Left ventricle myocardium inferior (tissue), 1 donor: ENCODE data around the gene PCDHGB3. TPM values are rescaled to one million over a fixed set of nuclear protein-coding genes. Genes with fewer than 3 reads are reported as not detected.

Source experiments
- DNase-seq: peaks from one replicate; pipeline ENCODE4 v3.0.0-alpha.2; 2020
- H3K27ac ChIP-seq: fragments of 200-600 bp; replicated peaks from 2 replicates; pipeline ENCODE4 v1.8.0; 2021
- H3K27me3 ChIP-seq: fragments of 200-600 bp; 2 replicates; pipeline ENCODE4 v1.8.0; 2021; ENCODE audit warnings: low read depth
- H3K36me3 ChIP-seq: fragments of 200-600 bp; 2 replicates; pipeline ENCODE4 v1.8.0; 2021
- H3K4me1 ChIP-seq: fragments of 200-600 bp; 2 replicates; pipeline ENCODE4 v1.8.0; 2021
- H3K4me3 ChIP-seq: fragments of 200-600 bp; 2 replicates; pipeline ENCODE4 v1.8.0; 2021; ENCODE audit warnings: mild to moderate bottlenecking, moderate library complexity
- H3K9me3 ChIP-seq: fragments of 200-600 bp; replicated peaks from 2 replicates; pipeline ENCODE4 v1.8.0; 2021
- intact Hi-C: fragments of 100-400 bp; cut with micrococcal nuclease; formaldehyde crosslinking; loops from one replicate; pipeline ENCODE4 v1.11.0; 2022
- total RNA-seq: library from RNA; stranded (reverse); fragmentation: NEBNext Ultra II Directional; extraction: Animal tissue kit (Norgen Biotek cat#: 25700); gene quantifications from one replicate; pipeline ENCODE4 v1.2.1, GENCODE V29; 2021
- TF ChIP-seq, protein P1 (sequence below): fragments of 200-600 bp; IDR thresholded peaks from 2 replicates; pipeline ENCODE4 v1.8.0; 2021; ENCODE audit warnings: antibody characterized with exemption, mild to moderate bottlenecking, borderline replicate concordance
- donor health status: DM: no; HTN: yes; CAD: no; lungs with severe emphysema.

The PCDHGB3 gene
- total RNA-seq, 1 donor from 2014 or later, result 6.3 TPM

DNA sequence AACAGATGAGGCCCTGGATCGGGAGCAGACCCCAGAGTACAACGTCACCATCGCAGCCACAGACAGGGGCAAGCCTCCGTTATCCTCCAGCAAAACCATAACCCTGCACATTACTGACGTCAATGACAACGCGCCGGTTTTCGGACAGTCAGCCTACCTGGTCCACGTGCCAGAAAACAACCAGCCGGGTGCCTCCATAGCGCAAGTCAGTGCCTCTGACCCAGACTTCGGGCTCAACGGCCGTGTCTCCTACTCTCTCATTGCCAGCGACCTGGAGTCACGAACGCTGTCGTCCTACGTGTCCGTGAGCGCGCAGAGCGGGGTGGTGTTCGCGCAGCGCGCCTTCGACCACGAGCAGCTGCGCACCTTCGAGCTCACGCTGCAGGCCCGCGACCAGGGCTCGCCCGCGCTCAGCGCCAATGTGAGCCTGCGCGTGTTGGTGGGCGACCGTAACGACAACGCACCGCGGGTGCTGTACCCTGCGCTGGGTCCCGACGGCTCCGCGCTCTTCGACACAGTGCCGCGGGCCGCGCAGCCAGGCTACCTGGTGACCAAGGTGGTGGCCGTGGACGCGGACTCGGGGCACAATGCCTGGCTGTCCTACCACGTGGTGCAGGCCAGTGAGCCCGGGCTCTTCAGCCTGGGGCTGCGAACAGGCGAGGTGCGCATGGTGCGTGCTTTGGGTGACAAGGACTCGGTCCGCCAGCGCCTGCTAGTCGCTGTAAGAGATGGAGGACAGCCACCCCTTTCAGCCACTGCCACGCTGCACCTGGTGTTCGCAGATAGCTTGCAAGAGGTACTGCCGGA is 49.2 kb downstream of the PCDHGB3 start:
- Histone ChIP-seq H3K4me1 (peaks cover 48% of the 10 kb centered on the region), H3K4me3 (no peak overlapping the region), H3K9me3 (peaks cover 99% of the 10 kb centered on the region), H3K27me3 (no peaks in the 10 kb centered on the region), H3K36me3 (peaks cover 44% of the 10 kb centered on the region), H3K27ac (no peak overlapping the region)
- intact Hi-C loops, result loop anchor here (10.0 kb wide), 1 partner anchor 136 kb away; no protein-coding TSS in a partner anchor
- no peak for DNase-seq
- TF ChIP-seq, protein P1, sequence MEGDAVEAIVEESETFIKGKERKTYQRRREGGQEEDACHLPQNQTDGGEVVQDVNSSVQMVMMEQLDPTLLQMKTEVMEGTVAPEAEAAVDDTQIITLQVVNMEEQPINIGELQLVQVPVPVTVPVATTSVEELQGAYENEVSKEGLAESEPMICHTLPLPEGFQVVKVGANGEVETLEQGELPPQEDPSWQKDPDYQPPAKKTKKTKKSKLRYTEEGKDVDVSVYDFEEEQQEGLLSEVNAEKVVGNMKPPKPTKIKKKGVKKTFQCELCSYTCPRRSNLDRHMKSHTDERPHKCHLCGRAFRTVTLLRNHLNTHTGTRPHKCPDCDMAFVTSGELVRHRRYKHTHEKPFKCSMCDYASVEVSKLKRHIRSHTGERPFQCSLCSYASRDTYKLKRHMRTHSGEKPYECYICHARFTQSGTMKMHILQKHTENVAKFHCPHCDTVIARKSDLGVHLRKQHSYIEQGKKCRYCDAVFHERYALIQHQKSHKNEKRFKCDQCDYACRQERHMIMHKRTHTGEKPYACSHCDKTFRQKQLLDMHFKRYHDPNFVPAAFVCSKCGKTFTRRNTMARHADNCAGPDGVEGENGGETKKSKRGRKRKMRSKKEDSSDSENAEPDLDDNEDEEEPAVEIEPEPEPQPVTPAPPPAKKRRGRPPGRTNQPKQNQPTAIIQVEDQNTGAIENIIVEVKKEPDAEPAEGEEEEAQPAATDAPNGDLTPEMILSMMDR, result no peak

DNA sequence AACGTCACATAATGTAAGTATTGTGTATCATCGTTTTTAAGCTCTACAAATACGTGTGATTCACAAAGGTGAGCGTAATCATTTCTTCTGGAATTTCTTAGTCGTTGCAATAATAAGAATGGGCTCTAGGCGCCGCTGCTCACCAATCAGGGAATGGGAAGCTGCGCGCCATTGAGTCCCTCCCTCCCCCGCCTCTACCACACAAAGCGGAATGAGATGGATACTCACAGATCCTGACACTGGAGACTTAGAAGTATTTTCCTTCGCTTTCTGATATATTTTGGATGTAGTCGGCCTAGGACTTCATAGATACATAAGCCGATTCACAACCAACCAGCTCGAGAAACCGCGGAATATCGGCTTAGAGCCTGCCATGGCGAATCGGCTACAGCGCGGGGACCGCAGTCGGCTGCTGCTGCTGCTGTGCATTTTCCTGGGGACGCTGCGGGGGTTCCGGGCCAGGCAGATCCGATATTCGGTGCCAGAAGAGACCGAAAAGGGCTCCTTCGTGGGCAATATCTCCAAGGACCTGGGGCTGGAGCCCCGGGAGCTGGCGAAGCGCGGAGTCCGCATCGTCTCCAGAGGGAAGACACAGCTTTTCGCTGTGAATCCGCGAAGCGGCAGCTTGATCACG is 50.9 kb downstream of the PCDHGB3 start, which contains the start of gene PCDHGA11:
TSS of gene PCDHGA11 (plus strand) at position 197 of the 634 bp plus-strand sequence. CDS start at position 374, 177 bp downstream.
- TF ChIP-seq, protein P1, result peak; percentile 64
- Histone ChIP-seq H3K36me3 (peaks cover 61% of the 10 kb centered on the region), H3K4me3 (peak within 1 kb of the TSS; percentile 57), H3K9me3 (peaks cover 99% of the 10 kb centered on the region), H3K4me1 (peaks cover 58% of the 10 kb centered on the region), H3K27me3 (no peaks in the 10 kb centered on the region), H3K27ac (no peak within 1 kb of the TSS)
- no peak for DNase-seq
- intact Hi-C loops, result no loop called here

DNA sequence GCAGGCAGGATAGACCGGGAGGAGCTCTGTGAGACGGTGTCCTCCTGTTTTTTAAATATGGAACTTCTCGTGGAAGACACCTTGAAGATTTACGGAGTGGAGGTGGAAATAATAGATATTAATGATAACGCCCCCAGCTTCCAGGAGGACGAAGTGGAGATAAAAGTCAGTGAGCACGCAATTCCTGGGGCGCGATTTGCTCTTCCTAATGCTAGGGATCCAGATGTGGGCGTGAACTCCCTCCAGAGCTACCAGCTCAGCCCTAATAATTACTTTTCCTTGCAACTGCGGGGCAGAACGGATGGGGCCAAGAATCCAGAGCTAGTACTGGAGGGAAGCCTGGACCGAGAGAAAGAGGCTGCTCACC is 51.4 kb downstream of the PCDHGB3 start:
- Histone ChIP-seq H3K4me1 (peaks cover 58% of the 10 kb centered on the region), H3K27me3 (no peaks in the 10 kb centered on the region), H3K9me3 (peaks cover 99% of the 10 kb centered on the region), H3K27ac (no peak overlapping the region), H3K4me3 (peak overlapping the region; percentile 57), H3K36me3 (peaks cover 66% of the 10 kb centered on the region)
- no peak for DNase-seq
- intact Hi-C loops, result no loop called here
- TF ChIP-seq, protein P1, result no peak

Other genes starting within 250 kb of the PCDHGB3 start
- 0.80 TPM for gene PCDHB4, start 248.4 kb upstream of the PCDHGB3 start, total RNA-seq
- 2.3 TPM for gene PCDHB5, start 235.0 kb upstream of the PCDHGB3 start, total RNA-seq
- 0.14 TPM for gene PCDHB6, start 220.2 kb upstream of the PCDHGB3 start, total RNA-seq
- 0.55 TPM for gene PCDHB7, start 197.6 kb upstream of the PCDHGB3 start, total RNA-seq
- 2.1 TPM for gene PCDHB8, start 192.5 kb upstream of the PCDHGB3 start, total RNA-seq
- 1.4 TPM for gene PCDHB16, start 187.9 kb upstream of the PCDHGB3 start, total RNA-seq
- 1.2 TPM for gene PCDHB9, start 183.1 kb upstream of the PCDHGB3 start, total RNA-seq
- gene PCDHB10, start 177.9 kb upstream of the PCDHGB3 start, total RNA-seq, result 0.63 TPM
- gene PCDHB11, start 170.6 kb upstream of the PCDHGB3 start, total RNA-seq, result 0.77 TPM
- gene PCDHB12, start 161.5 kb upstream of the PCDHGB3 start, total RNA-seq, result 0.69 TPM
- gene PCDHB13, start 156.3 kb upstream of the PCDHGB3 start, total RNA-seq, result 2.5 TPM
- 1.9 TPM for gene PCDHB14, start 146.9 kb upstream of the PCDHGB3 start, total RNA-seq
- 2.8 TPM for gene PCDHB15, start 124.8 kb upstream of the PCDHGB3 start, total RNA-seq
- gene SLC25A2, start 66.2 kb upstream of the PCDHGB3 start, total RNA-seq, result not detected
- 108 TPM for gene TAF7, start 49.5 kb upstream of the PCDHGB3 start, total RNA-seq
- gene PCDHGA1, start 39.7 kb upstream of the PCDHGB3 start, total RNA-seq, result 3.1 TPM
- 7.8 TPM for gene PCDHGA2, start 31.5 kb upstream of the PCDHGB3 start, total RNA-seq
- 12.2 TPM for gene PCDHGA3, start 26.4 kb upstream of the PCDHGB3 start, total RNA-seq
- gene PCDHGB1, start 20.1 kb upstream of the PCDHGB3 start, total RNA-seq, result 5.7 TPM
- 7.3 TPM for gene PCDHGA4, start 15.2 kb upstream of the PCDHGB3 start, total RNA-seq
- 8.8 TPM for gene PCDHGB2, start 10.2 kb upstream of the PCDHGB3 start, total RNA-seq
- 4.9 TPM for gene PCDHGA5, start 6.1 kb upstream of the PCDHGB3 start, total RNA-seq
- 5.6 TPM for gene PCDHGA6, start 3.6 kb downstream of the PCDHGB3 start, total RNA-seq
- gene PCDHGA7, start 12.5 kb downstream of the PCDHGB3 start, total RNA-seq, result 5.8 TPM
- gene PCDHGB4, start 17.5 kb downstream of the PCDHGB3 start, total RNA-seq, result 4.2 TPM
- gene PCDHGA8, start 22.4 kb downstream of the PCDHGB3 start, total RNA-seq, result 8.5 TPM
- gene PCDHGB5, start 27.7 kb downstream of the PCDHGB3 start, total RNA-seq, result 6.0 TPM
- 3.9 TPM for gene PCDHGA9, start 32.5 kb downstream of the PCDHGB3 start, total RNA-seq
- 5.0 TPM for gene PCDHGB6, start 37.8 kb downstream of the PCDHGB3 start, total RNA-seq
- gene PCDHGA10, start 42.7 kb downstream of the PCDHGB3 start, total RNA-seq, result 5.0 TPM
- gene PCDHGB7, start 47.4 kb downstream of the PCDHGB3 start, total RNA-seq, result 7.9 TPM
- 3.8 TPM for gene PCDHGA11, start 50.8 kb downstream of the PCDHGB3 start, total RNA-seq
- 4.8 TPM for gene PCDHGA12, start 60.3 kb downstream of the PCDHGB3 start, total RNA-seq
- 15.6 TPM for gene PCDHGC3, start 105.7 kb downstream of the PCDHGB3 start, total RNA-seq
- 1.8 TPM for gene PCDHGC4, start 114.8 kb downstream of the PCDHGB3 start, total RNA-seq
- gene PCDHGC5, start 118.8 kb downstream of the PCDHGB3 start, total RNA-seq, result 2.9 TPM
- gene DIAPH1, start 248.8 kb downstream of the PCDHGB3 start, total RNA-seq, result 53.1 TPM